ENCODE measurements around the gene UBXN1.
"Not testable (repeated sequence)": the region's sequence is repeated elsewhere in the genome, so short reads cannot be mapped to it uniquely, and the experiment has no call there.

DNA sequence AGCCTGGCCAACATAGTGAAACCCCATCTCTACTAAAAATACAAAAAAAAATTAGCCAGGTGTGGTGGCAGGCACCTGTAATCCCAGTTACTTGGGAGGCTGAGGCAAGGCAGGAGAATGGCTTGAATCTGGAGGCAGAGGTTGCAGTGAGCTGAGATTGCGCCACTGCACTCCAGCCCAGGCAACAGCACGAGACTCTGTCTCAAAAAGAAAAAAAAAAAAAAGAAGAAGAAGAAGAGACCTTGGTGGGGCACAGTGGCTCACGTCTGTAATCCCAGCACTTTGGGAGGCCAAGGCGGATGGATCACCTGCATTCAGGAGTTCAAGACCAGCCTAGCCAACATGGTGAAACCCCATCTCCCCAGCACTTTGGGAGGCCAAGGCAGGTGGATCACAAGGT, 25.0 kb upstream of the UBXN1 start:
- TF ChIP-seq, protein P1, sequence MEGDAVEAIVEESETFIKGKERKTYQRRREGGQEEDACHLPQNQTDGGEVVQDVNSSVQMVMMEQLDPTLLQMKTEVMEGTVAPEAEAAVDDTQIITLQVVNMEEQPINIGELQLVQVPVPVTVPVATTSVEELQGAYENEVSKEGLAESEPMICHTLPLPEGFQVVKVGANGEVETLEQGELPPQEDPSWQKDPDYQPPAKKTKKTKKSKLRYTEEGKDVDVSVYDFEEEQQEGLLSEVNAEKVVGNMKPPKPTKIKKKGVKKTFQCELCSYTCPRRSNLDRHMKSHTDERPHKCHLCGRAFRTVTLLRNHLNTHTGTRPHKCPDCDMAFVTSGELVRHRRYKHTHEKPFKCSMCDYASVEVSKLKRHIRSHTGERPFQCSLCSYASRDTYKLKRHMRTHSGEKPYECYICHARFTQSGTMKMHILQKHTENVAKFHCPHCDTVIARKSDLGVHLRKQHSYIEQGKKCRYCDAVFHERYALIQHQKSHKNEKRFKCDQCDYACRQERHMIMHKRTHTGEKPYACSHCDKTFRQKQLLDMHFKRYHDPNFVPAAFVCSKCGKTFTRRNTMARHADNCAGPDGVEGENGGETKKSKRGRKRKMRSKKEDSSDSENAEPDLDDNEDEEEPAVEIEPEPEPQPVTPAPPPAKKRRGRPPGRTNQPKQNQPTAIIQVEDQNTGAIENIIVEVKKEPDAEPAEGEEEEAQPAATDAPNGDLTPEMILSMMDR (IDR thresholded peaks at IDR 0.05): not testable (repeated sequence)
- not testable (repeated sequence) for TF ChIP-seq POLR2AphosphoS5 (IDR thresholded peaks at IDR 0.05)

Data from breast epithelium (tissue), 3 donors.